Endometrial microvascular endothelial cells (primary cell): ENCODE results near the gene PDIK1L. TPM values are rescaled to one million over a fixed set of nuclear protein-coding genes. Genes with fewer than 3 reads are reported as not detected.

Source experiments
- in situ Hi-C: cut with HindIII; loops from 2 replicates; pipeline ENCODE4 v1.10.0; 2017; ENCODE audit warnings: low sequenced_read_pairs, low pct_unique_long_range_greater_than_20kb; ENCODE audit errors: inconsistent ontology term
- total RNA-seq: library from RNA; depleted of rRNA; stranded (reverse); fragments of >200 nt; gene quantifications from one replicate; pipeline ENCODE4 v1.2.3, GENCODE V29; 2015; ENCODE audit errors: inconsistent ontology term

The PDIK1L gene
- total RNA-seq, result 4.1 TPM

- in situ Hi-C loops, result no loop called here
Observed at GRCh38 chr1:26111530-26112406, at the start of gene PDIK1L. Gene PDIK1L (plus strand): TSS chr1:26111824. CDS start chr1:26114309, 2,485 bp downstream.

DNA sequence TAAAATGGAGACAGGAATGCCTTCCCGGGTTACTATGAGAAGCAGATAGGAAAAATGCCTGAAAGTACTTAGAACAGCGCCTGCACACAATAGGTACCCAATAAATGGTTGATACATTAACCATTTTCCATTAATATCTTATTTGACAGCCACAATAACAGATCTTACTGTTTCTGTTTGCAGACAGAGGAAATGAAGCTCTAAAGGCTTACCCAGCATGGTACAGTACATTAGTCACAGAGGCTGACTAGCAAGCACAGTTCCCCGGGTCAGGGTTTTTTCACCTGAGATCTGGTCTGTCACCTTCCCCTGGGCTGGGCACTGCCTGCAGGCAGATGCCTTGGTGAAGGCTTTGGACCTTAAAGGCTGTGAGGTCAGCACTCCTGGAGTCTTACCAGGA is 47.1 kb upstream of the PDIK1L start:
- in situ Hi-C loops, result no loop called here

DNA sequence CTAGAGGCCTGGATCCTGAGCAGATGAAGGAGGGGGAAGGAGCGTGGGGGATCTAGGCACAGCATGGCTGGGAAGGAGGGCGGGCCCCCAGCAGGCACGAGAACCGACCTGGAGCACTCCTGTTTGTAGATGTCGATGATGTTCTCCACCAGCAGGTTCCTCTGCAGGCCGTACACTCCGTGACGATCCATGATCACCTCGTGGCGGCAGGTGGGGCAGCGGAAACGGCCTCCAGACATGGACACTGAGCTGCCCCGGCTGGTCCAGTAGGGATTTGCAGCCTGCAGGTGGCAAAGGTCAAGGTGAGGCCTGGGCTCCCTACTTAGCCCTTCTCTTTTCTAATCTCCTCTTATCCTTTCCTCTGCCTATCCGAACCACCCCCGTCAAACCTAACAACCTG is 45.5 kb upstream of the PDIK1L start:
- in situ Hi-C loops, result no loop called here

- in situ Hi-C loops, result no loop called here
Observed at GRCh38 chr1:26066857-26067256, 44.8 kb upstream of the PDIK1L start.

- in situ Hi-C loops, result no loop called here
Observed at GRCh38 chr1:26067432-26067911, 44.2 kb upstream of the PDIK1L start, which contains the start of gene TRIM63. Gene TRIM63 (minus strand): TSS chr1:26067630. CDS start chr1:26067494, 136 bp downstream.

DNA sequence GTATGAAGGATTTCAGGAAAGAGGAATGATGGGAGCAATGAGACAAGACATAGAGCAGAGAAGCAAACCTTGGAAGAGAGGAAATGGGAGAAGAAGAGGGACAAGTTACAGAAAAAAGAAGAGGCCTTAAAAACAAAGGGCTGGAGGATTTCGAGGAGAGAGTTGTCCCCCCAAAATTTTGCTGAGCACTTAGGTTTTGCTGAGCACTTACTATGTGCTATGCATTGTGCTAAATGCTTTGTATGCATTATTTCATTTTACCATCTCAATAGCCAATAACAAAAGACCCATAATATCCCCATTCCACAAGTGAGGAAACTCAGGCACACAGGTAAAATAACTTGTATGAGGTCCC is 41.7 kb upstream of the PDIK1L start:
- in situ Hi-C loops, result no loop called here

DNA sequence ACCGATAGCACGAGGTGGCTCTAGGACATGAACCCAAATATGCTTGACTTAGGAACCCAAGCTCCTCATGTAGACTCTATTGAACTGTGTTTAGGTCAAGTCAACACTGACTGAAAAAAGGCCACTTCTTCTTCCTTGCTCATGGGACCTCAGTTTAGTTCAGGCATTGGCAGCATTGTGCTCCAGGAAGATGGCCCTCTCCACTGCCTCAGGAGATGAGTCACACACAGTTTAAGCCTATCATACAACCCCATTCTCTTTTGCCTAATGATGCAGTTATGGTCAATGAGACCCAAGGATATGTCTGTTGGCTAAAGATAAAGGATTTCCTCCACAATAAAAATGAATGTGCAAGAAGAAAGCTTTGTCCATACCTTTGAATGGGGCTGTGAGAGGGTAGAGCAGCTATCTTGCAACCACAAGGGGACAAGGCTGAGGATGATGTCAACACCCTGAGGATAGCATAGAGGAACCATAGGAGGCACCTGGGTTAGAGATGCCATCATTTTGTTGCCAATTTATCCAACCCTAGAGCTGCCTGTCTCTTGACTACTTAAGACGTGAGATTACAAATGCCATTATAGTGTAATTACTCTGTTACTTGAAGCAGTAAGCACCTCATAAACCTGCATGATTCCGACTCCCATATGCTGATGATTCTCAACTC is 41.2 kb upstream of the PDIK1L start:
- in situ Hi-C loops, result no loop called here

- in situ Hi-C loops, result no loop called here
Observed at GRCh38 chr1:26070963-26071342, 40.7 kb upstream of the PDIK1L start.

DNA sequence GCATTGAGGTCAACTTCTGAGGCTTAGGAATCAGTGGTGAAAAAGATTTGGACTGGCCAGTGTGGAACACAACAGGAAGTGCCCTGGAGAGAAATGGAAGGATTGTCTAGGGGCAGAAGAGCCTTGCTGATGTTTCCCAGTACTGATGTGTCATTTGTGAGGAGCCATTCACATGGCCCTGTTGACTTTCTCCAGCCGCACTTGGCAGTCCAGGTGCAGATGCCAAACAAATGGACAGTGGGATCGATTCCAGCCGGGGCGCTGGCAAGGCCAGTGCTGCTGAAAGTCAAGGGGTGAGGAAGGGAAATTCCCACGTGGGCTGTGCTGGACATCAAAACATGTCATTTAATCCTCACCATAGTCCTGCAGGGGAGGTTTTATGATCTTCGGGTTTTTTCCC is 39.3 kb upstream of the PDIK1L start:
- in situ Hi-C loops, result no loop called here

DNA sequence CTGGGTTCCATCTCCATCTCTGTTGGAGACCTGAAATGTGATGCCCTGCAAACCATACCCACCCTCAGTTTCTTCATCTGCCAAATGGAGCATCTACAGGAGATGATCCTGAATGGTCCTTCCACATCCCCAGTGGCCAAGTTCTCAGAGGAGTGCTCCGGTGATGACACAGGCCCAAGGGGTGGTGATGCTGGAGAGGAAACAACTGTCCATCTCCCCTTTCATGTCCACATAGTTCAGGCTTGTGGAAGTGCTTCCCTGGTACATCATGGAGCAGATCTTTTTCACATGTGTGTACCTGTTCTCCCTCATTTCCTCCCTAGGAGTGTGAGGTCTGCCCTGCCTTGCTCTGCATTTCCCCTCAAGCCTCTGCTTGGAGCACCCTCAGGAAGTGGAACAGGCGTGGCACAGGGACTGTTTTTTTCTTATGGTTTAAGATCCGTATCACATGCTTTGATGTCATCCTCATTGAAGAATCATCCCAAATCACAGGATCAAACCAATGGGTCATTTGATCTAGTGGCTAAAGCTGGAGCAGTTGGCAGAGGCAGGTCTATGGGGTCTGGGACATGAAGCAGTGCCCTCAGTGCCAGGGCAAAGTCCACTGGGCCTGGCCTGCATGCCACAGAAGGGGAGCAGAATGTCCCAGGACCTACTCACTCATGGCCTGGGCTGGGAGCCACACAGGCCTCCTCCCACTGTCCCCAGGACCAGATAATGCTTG is 36.0 kb upstream of the PDIK1L start:
- in situ Hi-C loops, result no loop called here

- in situ Hi-C loops, result no loop called here
Observed at GRCh38 chr1:26077524-26077923, 34.1 kb upstream of the PDIK1L start.

DNA sequence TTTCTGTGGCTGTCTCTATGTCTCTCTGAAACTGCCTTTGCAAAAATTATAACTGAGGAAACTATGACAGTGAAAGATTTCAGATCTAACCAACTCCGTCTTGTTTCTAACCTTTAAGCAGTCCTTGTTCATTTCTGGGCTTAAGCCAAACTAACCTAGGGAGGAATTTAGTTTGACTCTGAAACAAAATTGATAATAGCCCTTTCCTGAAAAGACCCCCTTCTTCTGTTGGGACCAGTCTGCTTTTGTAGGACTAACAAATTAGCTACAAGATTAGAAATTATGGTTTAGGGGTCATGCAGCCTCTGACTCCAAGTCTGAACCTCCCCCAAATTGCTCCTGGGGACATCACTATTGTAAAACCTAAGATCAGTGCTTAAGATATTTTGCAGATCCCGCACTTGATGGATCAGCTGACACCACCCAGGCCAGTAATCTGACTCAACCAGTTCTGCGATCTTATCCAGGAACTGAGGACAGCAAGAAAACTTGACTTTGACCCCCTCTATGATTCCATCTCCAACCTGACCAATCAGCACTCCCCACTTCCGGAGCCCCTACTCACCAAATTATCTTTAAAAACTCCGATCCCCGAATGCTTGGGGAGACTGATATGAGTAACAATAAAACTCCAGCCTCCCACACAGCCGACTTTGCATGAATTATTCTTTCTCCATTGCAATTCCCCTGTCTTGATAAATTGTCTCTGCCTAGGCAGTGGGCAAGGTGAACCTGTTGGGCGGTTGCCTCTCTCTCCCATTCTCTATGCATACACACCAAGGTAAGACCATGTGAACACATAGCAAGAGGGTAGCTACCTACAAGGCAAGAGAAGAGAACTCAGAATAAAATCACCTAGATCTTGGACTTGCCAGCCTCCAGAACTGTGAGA is 33.1 kb upstream of the PDIK1L start:
- in situ Hi-C loops, result no loop called here

DNA sequence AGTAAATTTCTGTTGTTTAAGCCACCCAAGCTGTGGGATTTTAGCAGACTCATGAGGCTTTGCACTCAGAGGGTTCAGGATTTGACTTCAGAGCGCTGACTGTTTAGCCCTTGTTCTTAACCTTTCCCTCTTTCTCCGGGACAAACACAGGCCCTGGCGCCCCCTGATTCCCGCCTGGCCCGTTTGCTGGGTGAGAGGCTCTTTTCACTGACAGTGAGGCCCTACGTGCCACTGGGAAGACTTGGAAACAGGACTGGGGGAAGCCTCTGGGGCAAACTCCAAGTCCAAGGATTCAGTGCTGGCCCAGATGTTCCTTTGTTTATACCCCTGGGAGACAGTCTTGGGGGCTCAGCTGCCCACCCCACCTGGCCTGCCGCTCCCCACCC is 32.5 kb upstream of the PDIK1L start:
- in situ Hi-C loops, result no loop called here

DNA sequence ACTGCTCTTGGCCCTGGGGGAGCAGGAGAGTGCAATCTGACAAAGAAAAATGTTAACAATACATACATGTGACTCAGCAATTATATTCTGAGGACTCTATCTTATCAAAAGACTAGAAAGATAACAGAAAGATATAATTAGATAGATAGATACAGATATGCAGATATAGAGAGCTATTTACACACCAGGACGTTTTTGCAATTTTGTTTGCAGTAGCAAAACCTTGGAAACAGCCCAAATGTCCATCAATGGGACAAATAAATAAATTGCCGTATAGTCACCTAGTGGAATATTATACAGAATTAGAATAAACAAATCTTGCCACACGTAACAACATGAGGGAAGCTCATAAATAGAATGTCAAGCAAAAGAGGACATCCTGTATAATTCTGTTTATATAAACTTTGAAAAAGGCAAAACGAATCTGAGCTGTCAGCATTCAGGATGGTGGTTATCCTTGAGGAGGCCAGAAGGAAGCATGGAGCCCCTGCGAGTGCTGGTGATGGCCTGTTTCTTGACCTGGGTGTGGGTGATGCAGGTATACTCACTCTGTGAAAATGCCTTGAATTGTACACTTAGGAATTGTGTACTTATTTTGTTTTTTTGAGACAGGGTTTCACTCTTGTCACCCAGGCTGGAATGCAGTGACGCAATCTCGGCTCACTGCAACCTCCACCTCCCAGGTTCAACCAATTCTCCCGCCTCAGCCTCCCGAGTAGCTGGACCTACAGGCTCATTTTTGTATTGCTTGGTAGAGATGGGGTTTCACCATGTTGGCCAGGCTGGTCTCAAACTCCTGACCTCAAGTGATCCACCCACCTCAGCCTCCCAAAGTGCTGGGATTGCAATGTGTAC is 31.4 kb upstream of the PDIK1L start:
- in situ Hi-C loops, result no loop called here

DNA sequence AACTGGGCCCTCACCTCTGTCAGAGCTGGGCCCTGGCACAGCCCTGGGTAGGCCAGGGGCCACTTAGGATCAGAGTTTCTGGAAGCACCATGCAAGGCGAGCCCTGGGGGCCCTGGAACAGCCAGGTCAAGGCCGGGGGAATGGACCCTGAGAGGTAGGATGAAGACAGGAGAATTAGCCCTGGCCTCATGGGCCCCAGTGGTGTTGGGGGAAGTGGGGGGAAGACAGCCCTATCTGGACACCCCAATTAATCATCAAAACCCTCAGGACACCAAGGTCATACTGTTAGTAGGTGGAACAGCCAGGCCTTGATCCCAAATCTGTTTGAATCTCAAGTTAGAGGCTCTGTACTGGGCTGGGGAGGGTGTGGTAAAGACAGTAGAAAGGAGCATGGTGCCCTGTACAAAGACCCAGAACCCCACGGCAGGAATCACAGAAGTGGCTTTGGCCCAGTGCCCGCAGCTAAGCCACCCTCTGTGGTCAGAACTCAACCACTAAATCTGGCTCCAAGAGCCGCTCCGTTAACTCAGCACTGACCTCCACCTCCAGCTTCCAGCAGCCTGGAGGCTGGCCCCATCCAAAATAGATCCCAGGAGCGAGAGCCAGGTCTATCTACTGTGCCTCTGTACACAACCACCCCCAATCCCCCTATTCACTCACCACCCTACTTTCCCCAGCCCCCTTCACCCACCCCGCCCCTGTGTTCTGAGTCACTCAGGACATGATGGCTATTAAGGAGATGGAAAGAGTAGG is 30.2 kb upstream of the PDIK1L start:
- in situ Hi-C loops, result no loop called here

- in situ Hi-C loops, result no loop called here
Observed at GRCh38 chr1:26082020-26082350, 29.6 kb upstream of the PDIK1L start.

- in situ Hi-C loops, result no loop called here
Observed at GRCh38 chr1:26083208-26083607, 28.4 kb upstream of the PDIK1L start.
